Measurements from ENCODE around the gene VBP1.
A peak's percentile ranks its signal among the peaks of the same experiment; 100 is the strongest.
"Not testable (repeated sequence)": the region's sequence is repeated elsewhere in the genome, so short reads cannot be mapped to it uniquely, and the experiment has no call there.

Gene VBP1

GRCh38 chrX:155216179-155216939, at the start of gene VBP1:
Gene VBP1, plus strand, starts transcription at chrX:155216460. Its CDS starts 23 bp downstream, at chrX:155216483.
- peak; percentile 72 for DNase-seq (ENCODE audit: low read depth)

GRCh38 chrX:155169881-155170280, 46.4 kb upstream of the VBP1 start:
- no peak for DNase-seq (ENCODE audit: low read depth)

- no peak for DNase-seq (ENCODE audit: low read depth)
Measured at GRCh38 chrX:155179346-155179997, 36.8 kb upstream of the VBP1 start.

DNA sequence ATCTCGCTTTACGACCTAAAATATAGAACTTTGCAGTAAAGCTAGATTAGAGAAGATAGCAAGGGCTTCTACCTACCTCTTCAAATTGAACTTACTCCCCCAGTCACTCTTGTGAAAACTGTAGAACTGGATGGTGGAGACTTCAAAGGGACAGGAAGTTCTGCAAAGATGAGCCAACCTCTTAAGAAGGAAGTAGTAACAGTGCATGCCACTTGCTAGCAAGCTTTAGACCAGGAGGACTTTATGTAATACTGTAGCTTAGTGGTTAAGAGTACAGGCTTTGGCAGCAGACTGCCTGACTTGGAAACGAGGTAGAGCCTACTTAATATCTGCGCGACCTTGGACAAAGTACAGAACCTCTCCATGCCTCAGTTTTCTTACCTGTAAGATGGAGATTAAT, 27.5 kb upstream of the VBP1 start:
- DNase-seq (ENCODE audit: low read depth) = no peak

GRCh38 chrX:155211208-155211607, 5.1 kb upstream of the VBP1 start:
- DNase-seq (ENCODE audit: low read depth) = no peak

DNA sequence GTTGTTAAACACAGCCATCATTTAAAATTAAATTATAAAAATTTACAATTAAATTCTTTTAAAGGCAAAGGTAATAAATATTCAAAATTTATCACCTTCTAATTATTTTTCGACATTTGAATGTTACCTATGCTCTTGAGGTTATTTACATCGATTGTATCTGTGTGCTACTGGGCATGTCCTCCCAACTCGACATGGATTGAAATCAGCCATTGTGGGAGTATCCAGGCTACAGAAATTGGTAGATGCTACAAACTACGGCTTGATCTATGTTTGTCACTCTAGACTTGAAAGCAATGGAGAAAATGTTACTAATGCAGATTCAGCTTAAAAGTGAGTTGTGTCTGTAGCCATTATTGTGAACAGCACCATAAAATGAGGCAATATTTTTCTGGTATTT, 2.5 kb upstream of the VBP1 start:
- DNase-seq (ENCODE audit: low read depth) = no peak

- DNase-seq (ENCODE audit: low read depth) = no peak
Measured at GRCh38 chrX:155215443-155216178, 649 bp upstream of the VBP1 start.

- no peak for DNase-seq (ENCODE audit: low read depth)
Measured at GRCh38 chrX:155216940-155217440, 730 bp downstream of the VBP1 start.

- DNase-seq (ENCODE audit: low read depth) = no peak
Measured at GRCh38 chrX:155218777-155219176, 2.5 kb downstream of the VBP1 start.

GRCh38 chrX:155221351-155221750, 5.1 kb downstream of the VBP1 start:
- DNase-seq (ENCODE audit: low read depth) = no peak

DNA sequence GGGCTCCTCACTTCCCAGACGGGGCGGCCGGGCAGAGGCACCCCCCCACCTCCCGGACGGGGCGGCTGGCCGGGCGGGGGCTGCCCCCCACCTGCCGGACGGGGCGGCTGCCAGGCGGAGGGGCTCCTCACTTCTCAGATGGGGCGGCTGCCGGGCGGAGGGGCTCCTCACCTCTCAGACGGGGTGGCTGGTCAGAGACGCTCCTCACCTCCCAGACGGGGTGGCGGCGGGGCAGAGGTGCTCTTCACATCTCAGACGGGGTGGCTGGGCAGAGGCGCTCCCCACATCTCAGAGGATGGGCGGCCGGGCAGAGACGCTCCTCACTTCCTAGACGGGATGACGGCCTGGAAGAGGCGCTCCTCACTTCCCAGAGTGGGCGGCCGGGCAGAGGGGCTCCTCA, 7.5 kb downstream of the VBP1 start:
- not testable (repeated sequence) for DNase-seq (ENCODE audit: low read depth)

DNA sequence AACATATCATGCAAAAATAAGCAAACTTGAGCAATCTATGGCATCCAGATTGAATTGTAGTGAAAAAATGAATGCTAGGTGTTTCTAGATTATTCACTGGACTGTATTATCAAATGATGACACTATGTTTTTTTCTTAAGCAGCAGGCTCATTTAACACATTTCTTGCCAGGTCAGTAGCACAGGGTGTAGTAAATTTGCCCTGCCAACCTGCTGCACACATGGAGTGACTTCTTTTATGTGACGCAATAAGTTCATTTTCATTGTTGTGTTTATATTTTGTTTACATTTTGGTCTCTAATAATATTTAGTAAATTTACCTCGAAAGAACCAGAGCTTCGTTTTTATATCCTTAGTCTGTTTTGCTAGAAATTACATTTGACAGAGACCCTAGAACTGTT, 9.5 kb downstream of the VBP1 start:
- no peak for DNase-seq (ENCODE audit: low read depth)

DNA sequence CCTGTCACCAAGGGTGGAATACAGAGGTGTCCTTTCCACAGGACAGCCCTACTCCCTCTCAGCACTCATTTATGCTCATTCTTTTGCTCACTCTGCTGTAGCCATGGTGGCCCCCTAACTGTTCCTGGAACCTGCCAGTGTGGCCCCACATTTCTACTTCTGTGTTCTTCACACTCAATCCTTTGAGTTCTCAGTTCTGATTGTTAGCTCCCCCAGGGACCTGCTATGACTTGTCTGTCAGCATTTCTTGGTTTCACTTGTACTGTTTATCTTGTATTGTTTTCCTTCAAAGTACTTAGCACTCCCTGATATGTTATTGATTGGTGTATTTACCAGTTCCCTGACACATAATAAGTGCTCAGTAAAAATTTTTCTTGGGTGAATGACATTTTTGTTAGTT, 14.9 kb downstream of the VBP1 start:
- DNase-seq (ENCODE audit: low read depth) = no peak

DNA sequence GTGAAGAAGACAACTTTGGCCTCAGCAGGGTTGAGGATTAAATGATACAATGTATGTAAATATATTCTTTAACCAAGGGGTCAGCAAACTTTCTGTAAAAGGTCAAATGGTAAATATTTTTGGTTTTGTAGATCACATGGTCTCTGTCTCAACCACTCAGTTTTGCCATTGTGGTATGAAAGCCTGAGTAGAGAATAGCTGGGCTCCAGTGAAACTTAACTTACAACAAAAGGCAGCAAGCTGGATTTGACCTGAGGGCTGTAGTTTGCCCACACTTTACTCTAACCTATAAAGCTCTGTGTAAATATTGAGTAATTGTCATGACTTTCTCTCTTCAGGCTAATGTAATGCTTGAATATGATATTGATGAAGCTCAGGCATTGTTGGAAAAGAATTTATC, 19.6 kb downstream of the VBP1 start:
- no peak for DNase-seq (ENCODE audit: low read depth)

- DNase-seq (ENCODE audit: low read depth) = no peak
Measured at GRCh38 chrX:155237719-155238118, 21.5 kb downstream of the VBP1 start.

- DNase-seq (ENCODE audit: low read depth) = no peak
Measured at GRCh38 chrX:155242300-155242699, 26.0 kb downstream of the VBP1 start.

DNA sequence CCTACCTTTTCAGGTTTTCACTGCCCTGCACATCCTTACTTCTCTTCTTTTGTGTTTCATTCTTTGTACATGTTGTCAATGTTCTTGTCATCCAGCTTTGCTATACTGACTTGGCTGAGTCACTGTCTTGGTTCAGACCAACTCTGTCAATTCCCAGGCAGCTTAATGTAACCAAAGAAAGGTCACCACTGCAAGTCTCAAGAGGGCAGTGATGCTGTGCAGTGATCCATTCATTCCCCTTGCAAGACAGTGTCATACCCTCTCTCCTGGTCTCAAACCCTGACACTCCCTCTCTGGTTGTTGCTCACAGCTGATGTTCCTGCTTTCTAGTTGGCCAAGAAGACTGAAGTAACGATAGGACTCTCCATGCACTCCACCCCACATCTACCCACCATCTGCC, 30.5 kb downstream of the VBP1 start:
- DNase-seq (ENCODE audit: low read depth) = no peak

DNA sequence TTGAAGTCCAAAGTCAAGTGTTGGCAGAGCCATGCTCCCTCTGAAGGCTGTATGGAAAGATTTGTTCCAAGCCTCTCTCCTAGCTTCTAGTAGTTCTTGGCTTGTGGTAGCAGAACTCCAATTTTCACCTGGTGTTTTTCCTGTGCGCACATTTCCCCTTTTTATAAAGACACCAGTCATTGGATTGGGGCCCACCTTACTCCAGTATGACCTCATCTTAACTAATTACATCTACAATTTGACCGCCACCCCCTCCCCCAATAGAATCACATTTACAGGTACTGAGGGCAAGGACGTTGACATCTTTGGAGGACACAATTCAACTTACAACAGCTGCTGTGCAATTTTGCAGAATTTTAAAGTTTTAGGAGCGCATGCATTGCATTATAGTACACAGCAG, 31.2 kb downstream of the VBP1 start:
- no peak for DNase-seq (ENCODE audit: low read depth)

GRCh38 chrX:155251391-155251790, 35.1 kb downstream of the VBP1 start:
- DNase-seq (ENCODE audit: low read depth) = no peak

DNA sequence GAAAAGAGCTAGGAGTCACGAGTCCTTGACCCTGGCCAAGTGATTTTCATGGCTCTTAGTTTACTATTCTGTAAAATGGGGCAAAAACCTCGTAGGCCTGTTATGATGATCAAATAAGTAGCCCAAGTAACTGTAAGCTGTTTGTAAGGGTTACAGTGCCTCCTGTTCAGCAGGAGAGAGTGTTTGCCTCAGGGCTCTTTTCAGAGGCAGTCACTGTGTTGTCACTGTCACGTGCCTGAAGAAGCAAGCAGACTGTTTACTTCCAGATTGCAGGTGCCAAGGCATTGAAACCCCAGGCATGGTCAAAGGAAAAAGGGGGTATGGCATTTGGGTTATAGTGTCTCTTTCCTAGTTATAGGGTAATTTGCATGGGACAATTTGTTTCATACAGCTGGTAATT, 43.5 kb downstream of the VBP1 start:
- DNase-seq (ENCODE audit: low read depth) = no peak

DNA sequence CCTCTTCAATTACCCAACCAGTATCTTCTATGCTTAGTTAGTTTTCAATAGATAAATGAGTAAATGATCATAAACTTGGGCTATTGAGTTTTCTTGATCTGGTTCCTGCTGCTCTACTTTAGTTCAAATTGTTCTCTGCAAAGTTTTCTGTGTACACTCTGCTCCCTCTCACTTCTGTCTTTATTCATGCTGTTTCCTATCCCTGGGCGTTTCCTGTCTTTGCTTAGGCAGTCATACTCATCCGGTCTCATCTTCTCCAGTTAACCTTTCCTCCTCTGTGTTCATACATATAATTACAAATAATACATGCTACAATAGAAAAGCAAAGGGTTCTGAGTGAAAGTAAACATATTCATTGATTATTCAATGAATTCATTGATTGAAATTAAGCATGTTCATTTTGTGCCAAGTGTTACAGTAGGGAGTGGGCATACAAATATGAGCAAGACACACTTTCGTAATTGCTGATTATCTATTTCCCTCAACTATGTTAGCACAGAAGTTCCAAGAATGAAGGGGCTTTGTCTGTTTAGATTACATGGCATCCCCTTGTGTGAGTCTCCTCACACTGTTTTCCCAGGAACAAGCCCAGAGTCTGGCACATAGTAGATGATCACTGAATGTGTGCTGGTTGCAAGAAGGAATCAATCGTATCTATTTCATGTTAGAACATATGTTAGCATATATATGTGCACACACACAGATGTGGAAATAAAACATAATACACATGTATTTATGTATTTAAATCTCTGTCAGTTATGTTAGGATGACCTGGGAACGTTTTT, 46.9 kb downstream of the VBP1 start:
- no peak for DNase-seq (ENCODE audit: low read depth)
